Skeletal muscle tissue (tissue), 4 donors: Measurements from ENCODE around the gene MIPEP. TPM values are rescaled to one million over a fixed set of nuclear protein-coding genes. Genes with fewer than 3 reads are reported as not detected.

Experiments
- H3K27ac ChIP-seq: one replicate; pipeline ENCODE4 v1.7.0; 2013; ENCODE audit warnings: mild to moderate bottlenecking, low read depth, low read length, inconsistent platforms
- H3K27me3 ChIP-seq, 3 donors: one replicate each; pipeline ENCODE4 v1.7.0; 2013; ENCODE audit warnings: low read length in 3 of 3; ENCODE audit not compliant: control insufficient read depth in 3 of 3, insufficient read depth in 3 of 3
- H3K36me3 ChIP-seq, 3 donors: one replicate each; pipeline ENCODE4 v1.7.0; 2013; ENCODE audit warnings: low read length in 3 of 3; ENCODE audit not compliant: control insufficient read depth in 3 of 3, insufficient read depth in 3 of 3
- H3K4me1 ChIP-seq, 3 donors: one replicate each; pipeline ENCODE4 v1.7.0; 2013; ENCODE audit warnings: low read length in 3 of 3, mild to moderate bottlenecking in 3 of 3; ENCODE audit not compliant: control insufficient read depth in 3 of 3, insufficient read depth in 3 of 3
- H3K4me3 ChIP-seq, 3 donors: one replicate each; pipeline ENCODE4 v1.7.0; 2013; ENCODE audit warnings: low read length in 3 of 3
- H3K9ac ChIP-seq, 3 donors: one replicate each; pipeline ENCODE4 v1.7.0; 2013; ENCODE audit warnings: low read length in 3 of 3, mild to moderate bottlenecking in 3 of 3, moderate library complexity in 2 of 3, low read depth in 1 of 3
- H3K9me3 ChIP-seq, 3 donors: one replicate each; pipeline ENCODE4 v1.7.0; 2013; ENCODE audit warnings: low read length in 3 of 3; ENCODE audit not compliant: control insufficient read depth in 3 of 3
- total RNA-seq: library from RNA; depleted of rRNA; stranded (reverse); fragments of >200 nt; gene quantifications from one replicate; pipeline ENCODE4 v1.2.3, GENCODE V29; 2014
- donor health status: Osteomylitis.

Gene MIPEP
- total RNA-seq, 1 donor from 2014 or later = 13.6 TPM

DNA sequence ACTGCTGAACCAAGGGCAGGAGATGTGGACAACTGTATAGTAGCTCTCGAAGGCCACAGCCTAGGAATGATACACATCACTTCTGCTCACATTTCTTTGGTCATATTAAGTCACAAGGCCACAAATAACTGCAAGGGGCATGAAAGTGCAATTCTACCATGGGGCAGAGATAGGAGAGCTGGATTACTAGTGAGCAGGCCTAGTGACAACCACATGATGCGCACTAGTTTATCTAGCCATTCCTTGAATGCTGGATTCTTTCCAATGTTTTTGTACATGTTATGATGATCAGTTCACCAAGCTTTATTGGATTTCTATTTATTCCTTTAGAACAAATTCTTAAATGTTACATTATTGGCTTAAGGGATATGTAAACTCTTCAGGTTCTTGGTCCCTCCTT, 100.7 kb downstream of the MIPEP start:
- Histone ChIP-seq H3K4me3 (no peak overlapping the region), H3K9ac (no peak overlapping the region), H3K27ac (no peak overlapping the region), H3K27me3 (no peaks in the 10 kb centered on the region), H3K4me1 (peaks cover 0 to 2% (median 0%) of the 10 kb centered on the region in 3 donors), H3K9me3 (no peaks in the 10 kb centered on the region), H3K36me3 (no peaks in the 10 kb centered on the region)

DNA sequence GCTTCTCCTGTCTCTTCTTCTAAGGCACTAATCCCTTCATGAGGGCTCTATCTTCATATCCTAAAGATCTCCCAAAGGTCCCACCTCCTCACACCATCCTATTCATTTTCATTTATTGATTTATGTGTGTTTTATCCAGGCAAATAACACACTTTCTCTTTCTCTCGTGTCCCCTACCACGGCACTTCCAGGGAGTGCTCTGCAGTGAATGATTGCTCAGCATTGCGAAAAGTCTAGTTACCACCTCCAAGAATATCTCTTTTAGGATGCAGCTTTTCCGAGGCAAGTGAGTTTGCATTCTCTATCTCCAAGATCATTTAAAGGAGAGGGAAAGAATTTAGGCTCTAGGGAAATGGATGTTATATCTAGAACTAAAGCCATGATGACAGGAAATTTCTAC, 101.7 kb downstream of the MIPEP start:
- H3K4me1 ChIP-seq = peaks cover 0 to 2% (median 0%) of the 10 kb centered on the region in 3 donors
- no peak overlapping the region for H3K4me3 ChIP-seq
- H3K9ac ChIP-seq = no peak overlapping the region
- no peaks in the 10 kb centered on the region for H3K36me3 ChIP-seq
- no peak overlapping the region for H3K27ac ChIP-seq
- H3K27me3 ChIP-seq = no peaks in the 10 kb centered on the region
- H3K9me3 ChIP-seq = no peaks in the 10 kb centered on the region

DNA sequence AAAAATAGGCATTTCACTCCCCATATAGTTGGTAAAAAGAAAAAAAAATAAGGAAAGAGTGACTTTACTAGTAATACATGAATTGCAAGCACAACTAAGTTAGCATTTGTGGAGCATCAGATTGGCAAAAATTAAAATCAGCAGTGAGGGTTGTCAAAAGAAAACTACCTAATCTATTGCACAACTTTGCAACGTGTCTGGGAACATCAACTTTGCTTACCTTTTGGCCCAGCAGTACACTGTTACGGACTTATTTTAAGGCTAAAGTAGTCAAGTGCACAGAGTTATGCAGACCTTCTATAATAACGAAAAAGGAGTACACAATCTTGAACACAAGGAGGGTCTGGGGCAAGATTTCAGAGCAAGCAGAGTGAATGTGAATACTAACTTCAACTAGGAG, 102.6 kb downstream of the MIPEP start:
- H3K9ac ChIP-seq = no peak overlapping the region
- H3K4me1 ChIP-seq = peaks cover 0 to 2% (median 0%) of the 10 kb centered on the region in 3 donors
- H3K27ac ChIP-seq = no peak overlapping the region
- H3K36me3 ChIP-seq = no peaks in the 10 kb centered on the region
- no peaks in the 10 kb centered on the region for H3K9me3 ChIP-seq
- no peaks in the 10 kb centered on the region for H3K27me3 ChIP-seq
- no peak overlapping the region for H3K4me3 ChIP-seq

DNA sequence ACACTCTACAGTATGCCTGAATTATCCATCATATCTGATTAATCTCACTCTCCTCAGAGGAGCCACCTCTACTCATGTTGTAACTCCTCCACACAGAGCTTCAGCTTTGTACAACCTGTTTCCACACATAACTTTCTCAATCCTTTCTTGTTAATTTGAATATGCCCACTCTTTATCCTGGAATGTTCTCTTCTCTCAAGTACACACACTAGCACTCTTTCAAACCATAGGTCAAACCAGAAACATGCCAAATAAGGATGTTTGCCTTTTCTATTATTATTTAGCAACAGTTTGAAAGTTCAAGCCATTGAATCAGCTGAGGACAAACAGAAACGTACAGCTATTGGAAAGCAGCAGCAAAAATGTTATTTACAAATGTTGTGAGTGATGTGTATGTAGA, 110.3 kb downstream of the MIPEP start:
- Histone ChIP-seq H3K9me3 (no peaks in the 10 kb centered on the region), H3K9ac (no peak overlapping the region), H3K4me1 (no peaks in the 10 kb centered on the region), H3K4me3 (no peak overlapping the region), H3K36me3 (no peaks in the 10 kb centered on the region), H3K27ac (no peak overlapping the region), H3K27me3 (no peaks in the 10 kb centered on the region)

DNA sequence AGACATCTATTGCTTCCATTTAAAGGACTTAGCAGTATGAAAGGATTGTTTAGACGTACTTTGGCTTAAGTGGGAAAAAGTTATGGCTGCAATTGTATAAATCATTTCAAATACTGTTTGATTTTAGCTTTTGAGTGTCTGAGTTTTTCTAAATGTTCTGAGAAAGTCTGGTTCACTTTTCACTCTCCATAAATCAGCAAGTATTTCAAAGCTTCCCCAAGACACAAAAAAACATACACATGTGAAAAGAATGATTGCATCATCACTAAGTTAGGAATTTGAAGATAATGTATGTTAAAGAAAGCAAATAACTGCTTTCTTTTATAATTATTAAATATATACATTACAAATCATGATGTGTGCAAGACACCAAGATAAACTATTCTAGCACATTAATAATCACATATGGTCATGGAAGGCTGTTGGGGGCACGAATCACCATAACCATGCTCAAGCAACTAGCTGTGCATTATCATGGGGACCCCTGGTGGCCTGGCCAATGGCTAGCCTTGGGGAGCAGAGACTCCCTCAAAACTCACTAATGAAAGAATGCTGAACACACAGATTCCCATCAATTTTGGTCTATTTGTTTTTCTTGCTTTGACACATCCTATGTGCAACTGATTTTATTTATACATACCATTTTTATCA, 111.1 kb downstream of the MIPEP start:
- no peak overlapping the region for H3K4me3 ChIP-seq
- no peaks in the 10 kb centered on the region for H3K27me3 ChIP-seq
- no peak overlapping the region for H3K27ac ChIP-seq
- no peaks in the 10 kb centered on the region for H3K9me3 ChIP-seq
- H3K9ac ChIP-seq = no peak overlapping the region
- no peaks in the 10 kb centered on the region for H3K36me3 ChIP-seq
- H3K4me1 ChIP-seq = no peaks in the 10 kb centered on the region

DNA sequence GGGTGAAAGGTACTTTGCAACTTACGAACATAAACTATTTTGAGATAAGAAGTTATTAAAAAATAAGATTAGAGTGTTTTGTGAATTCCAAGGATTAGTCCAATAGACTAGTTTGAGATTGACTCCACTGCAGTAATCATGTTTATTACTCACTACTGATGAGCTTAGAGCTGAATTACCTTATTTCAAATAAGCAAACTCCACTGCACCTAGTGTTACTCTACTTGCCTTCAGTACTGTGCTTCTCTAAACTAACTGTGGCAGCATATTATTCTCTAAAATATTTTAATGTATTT, 111.7 kb downstream of the MIPEP start:
- H3K4me3 ChIP-seq = no peak overlapping the region
- no peaks in the 10 kb centered on the region for H3K4me1 ChIP-seq
- no peaks in the 10 kb centered on the region for H3K27me3 ChIP-seq
- H3K27ac ChIP-seq = no peak overlapping the region
- H3K9ac ChIP-seq = no peak overlapping the region
- no peaks in the 10 kb centered on the region for H3K36me3 ChIP-seq
- H3K9me3 ChIP-seq = no peaks in the 10 kb centered on the region

DNA sequence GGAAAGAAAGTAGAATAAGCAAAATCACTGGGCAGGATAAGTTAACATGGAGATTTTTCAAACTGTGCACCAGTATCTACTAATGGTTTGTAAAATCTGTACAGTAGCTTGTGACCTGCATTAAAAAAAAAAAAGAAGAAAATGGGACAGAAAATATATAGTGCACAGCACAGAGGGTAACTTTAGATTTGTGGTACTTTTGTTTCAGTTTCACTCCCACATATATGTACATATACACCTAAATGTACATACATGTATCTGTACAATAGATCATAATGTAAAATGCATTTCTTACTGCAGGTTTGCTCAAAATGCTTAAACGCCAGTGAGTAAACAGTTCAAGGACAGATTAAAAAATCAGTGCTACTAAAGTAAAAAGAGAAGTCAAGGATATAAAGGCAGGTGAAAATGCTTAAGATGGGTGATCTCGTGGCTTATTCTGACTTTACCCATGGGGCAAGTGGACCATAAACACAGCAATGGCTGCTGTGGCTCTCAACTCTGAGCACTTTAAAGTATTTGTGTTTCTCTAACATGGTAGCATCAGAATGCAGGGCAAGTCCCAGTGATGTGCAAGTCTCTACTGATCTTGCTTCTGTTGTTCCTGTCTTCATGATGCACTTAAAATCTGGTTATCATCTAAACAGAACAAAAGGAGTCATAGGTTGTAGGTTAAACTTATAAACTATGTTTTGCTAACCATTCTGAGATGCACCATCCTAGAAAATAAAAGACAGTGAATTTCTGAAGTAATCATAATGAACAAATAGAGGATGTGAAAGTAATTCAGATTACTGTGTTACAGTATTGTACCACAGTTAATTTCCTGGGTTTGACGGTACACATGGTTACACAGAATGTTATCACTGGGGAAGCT, 112.3 kb downstream of the MIPEP start:
- Histone ChIP-seq H3K4me1 (no peaks in the 10 kb centered on the region), H3K9ac (no peak overlapping the region), H3K27ac (no peak overlapping the region), H3K4me3 (no peak overlapping the region), H3K36me3 (no peaks in the 10 kb centered on the region), H3K9me3 (no peaks in the 10 kb centered on the region), H3K27me3 (no peaks in the 10 kb centered on the region)

DNA sequence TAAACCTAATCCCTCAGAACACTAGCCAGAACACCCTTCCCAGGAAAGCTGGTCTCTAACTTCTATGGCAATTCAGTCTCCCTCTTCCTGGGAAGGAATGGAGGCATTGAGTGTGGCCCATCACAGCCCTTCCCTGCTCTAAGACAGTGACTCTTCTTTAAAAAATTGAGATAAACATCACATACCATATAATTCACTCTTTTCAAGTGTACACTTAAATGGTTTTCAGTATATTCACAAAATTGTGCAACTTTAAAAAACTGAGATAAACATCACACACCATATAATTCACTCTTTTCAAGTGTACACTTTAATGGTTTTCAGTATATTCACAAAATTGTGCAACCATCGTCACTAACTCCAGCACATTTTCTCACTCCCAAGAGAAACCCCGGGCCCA, 116.5 kb downstream of the MIPEP start:
- Histone ChIP-seq H3K9me3 (no peaks in the 10 kb centered on the region), H3K36me3 (no peaks in the 10 kb centered on the region), H3K4me3 (no peak overlapping the region), H3K27me3 (no peaks in the 10 kb centered on the region), H3K9ac (no peak overlapping the region), H3K4me1 (no peaks in the 10 kb centered on the region), H3K27ac (no peak overlapping the region)

DNA sequence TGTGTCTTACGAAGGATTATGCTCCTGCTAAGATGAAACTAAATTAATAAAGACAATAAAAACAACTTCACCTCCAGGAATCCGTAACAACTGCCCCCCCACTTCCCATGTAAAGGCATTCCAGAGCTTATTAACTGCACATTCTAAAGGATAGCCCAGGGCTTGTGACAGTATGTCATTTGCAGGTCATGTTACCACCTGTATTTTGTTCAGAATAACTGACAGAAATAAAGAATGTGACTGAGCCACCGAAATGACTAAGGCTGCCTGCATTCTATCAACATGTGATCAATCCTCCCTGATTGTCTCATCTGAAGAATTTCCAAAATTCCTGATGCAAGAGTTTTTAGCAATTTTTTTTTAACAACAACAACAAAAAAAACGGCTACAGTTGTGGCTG, 117.2 kb downstream of the MIPEP start:
- H3K4me1 ChIP-seq = peaks cover 0 to under 1% (median under 1%) of the 10 kb centered on the region in 3 donors
- H3K36me3 ChIP-seq = no peaks in the 10 kb centered on the region
- no peak overlapping the region for H3K27ac ChIP-seq
- no peak overlapping the region for H3K9ac ChIP-seq
- H3K9me3 ChIP-seq = no peaks in the 10 kb centered on the region
- H3K4me3 ChIP-seq = no peak overlapping the region
- no peaks in the 10 kb centered on the region for H3K27me3 ChIP-seq

DNA sequence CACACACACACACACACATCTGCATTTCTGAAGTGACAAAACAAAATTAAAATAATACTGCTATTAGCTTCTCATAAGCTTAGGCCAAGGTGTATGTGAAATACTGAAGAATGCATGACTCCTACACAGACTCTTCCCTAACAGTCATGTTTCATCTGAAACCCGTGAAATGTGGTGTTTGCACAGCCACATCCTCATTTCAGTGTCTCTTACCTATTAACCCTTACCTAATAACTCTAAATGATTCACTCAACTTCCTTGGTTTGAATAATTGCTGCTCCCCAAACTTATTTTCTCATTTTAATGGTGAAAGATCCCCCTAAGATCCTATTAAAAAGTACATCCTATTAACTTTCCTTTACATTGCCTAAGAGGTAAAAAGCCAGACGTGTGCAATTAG, 117.6 kb downstream of the MIPEP start:
- H3K27ac ChIP-seq = no peak overlapping the region

More for the DNA sequence above, 117.6 kb downstream of the MIPEP start:
- no peaks in the 10 kb centered on the region for H3K36me3 ChIP-seq
- H3K9ac ChIP-seq = no peak overlapping the region
- H3K4me1 ChIP-seq = peaks cover under 1 to 5% (median 4%) of the 10 kb centered on the region in 3 donors
- H3K4me3 ChIP-seq = no peak overlapping the region
- H3K27me3 ChIP-seq = no peaks in the 10 kb centered on the region
- no peaks in the 10 kb centered on the region for H3K9me3 ChIP-seq
